Neuronal stem cell (in vitro differentiated cells): ENCODE results near the gene HPS6.

Source experiments
- DNase-seq: peaks from one replicate; pipeline ENCODE4 v3.0.0-alpha.2; 2013; ENCODE audit warnings: low spot score
- H2AFZ ChIP-seq: one replicate; pipeline ENCODE4 v1.6.1; 2013; ENCODE audit warnings: mild to moderate bottlenecking, low read length, inconsistent platforms
- H2AK5ac ChIP-seq: 2 replicates; pipeline ENCODE4 v1.6.1; 2013; ENCODE audit warnings: low read depth, mild to moderate bottlenecking, inconsistent platforms, low read length, moderate library complexity, mixed read lengths
- H2BK120ac ChIP-seq: 2 replicates; pipeline ENCODE4 v1.6.1; 2013; ENCODE audit warnings: low read depth, mild to moderate bottlenecking, inconsistent platforms, low read length, moderate library complexity, mixed read lengths
- H2BK12ac ChIP-seq: one replicate; pipeline ENCODE4 v1.6.1; 2013; ENCODE audit warnings: low read length, inconsistent platforms
- H2BK15ac ChIP-seq: 2 replicates; pipeline ENCODE4 v1.6.1; 2013; ENCODE audit warnings: mild to moderate bottlenecking, low read length, inconsistent platforms, mixed read lengths
- H2BK5ac ChIP-seq: one replicate; pipeline ENCODE4 v1.6.1; 2013; ENCODE audit warnings: inconsistent platforms, mild to moderate bottlenecking, low read length, moderate library complexity
- H3K14ac ChIP-seq: one replicate; pipeline ENCODE4 v1.6.1; 2013; ENCODE audit warnings: low read length, inconsistent platforms
- H3K18ac ChIP-seq: 2 replicates; pipeline ENCODE4 v1.6.1; 2013; ENCODE audit warnings: low read length, inconsistent platforms
- H3K23ac ChIP-seq: 2 replicates; pipeline ENCODE4 v1.6.1; 2013; ENCODE audit warnings: low read depth, mild to moderate bottlenecking, mixed read lengths, low read length, inconsistent platforms; ENCODE audit not compliant: poor library complexity
- H3K27ac ChIP-seq: replicated peaks from 3 replicates; pipeline ENCODE4 v1.5.1; 2013; ENCODE audit warnings: low read length, inconsistent platforms
- H3K27me3 ChIP-seq, 3 experiments: 2 replicates each; pipeline ENCODE4 v1.6.1; 2013; ENCODE audit warnings: low read length in 3 of 3, mild to moderate bottlenecking in 2 of 3, inconsistent platforms in 1 of 3, low read depth in 1 of 3, mixed read lengths in 1 of 3, moderate library complexity in 1 of 3; ENCODE audit not compliant: control insufficient read depth in 3 of 3, insufficient read depth in 3 of 3
- H3K36me3 ChIP-seq, 2 donors: replicated peaks in 1 of 2; 2 replicates each; pipeline ENCODE4 v1.6.1; 2013; ENCODE audit warnings: low read length in 2 of 2; ENCODE audit not compliant: control insufficient read depth in 2 of 2, insufficient read depth in 2 of 2
- H3K4ac ChIP-seq: 2 replicates; pipeline ENCODE4 v1.6.1; 2013; ENCODE audit warnings: inconsistent platforms, mild to moderate bottlenecking, low read length, moderate library complexity
- H3K4me1 ChIP-seq, 2 donors: 1 replicate in 1 of 2; 2 replicates in 1 of 2; pipeline ENCODE4 v1.6.1; 2013; ENCODE audit warnings: low read length in 2 of 2, low read depth in 1 of 2; ENCODE audit not compliant: control insufficient read depth in 2 of 2, insufficient read depth in 1 of 2
- H3K4me2 ChIP-seq: one replicate; pipeline ENCODE4 v1.6.1; 2013; ENCODE audit warnings: mild to moderate bottlenecking, low read length, inconsistent platforms; ENCODE audit not compliant: insufficient read depth, poor library complexity, severe bottlenecking
- H3K4me3 ChIP-seq, 2 donors: 2 replicates each; pipeline ENCODE4 v1.5.1; 2013; ENCODE audit warnings: low read length in 2 of 2, mild to moderate bottlenecking in 2 of 2, inconsistent platforms in 1 of 2, moderate library complexity in 1 of 2
- H3K79me1 ChIP-seq: one replicate; pipeline ENCODE4 v1.6.1; 2013; ENCODE audit warnings: low read depth, mild to moderate bottlenecking, inconsistent platforms, low read length, moderate library complexity
- H3K9ac ChIP-seq: one replicate; pipeline ENCODE4 v1.6.1; 2013; ENCODE audit warnings: mild to moderate bottlenecking, low read depth, low read length, inconsistent platforms; ENCODE audit not compliant: poor library complexity
- H3K9me3 ChIP-seq, 2 donors: replicated peaks in 1 of 2; 2 replicates each; pipeline versions ENCODE3 to v1.6.1; 2013; ENCODE audit warnings: low read length in 2 of 2, mild to moderate bottlenecking in 2 of 2, inconsistent platforms in 1 of 2, low read depth in 1 of 2, mixed read lengths in 1 of 2, moderate library complexity in 1 of 2; ENCODE audit not compliant: control insufficient read depth in 2 of 2, insufficient read depth in 1 of 2
- H4K8ac ChIP-seq: one replicate; pipeline ENCODE4 v1.6.1; 2013; ENCODE audit warnings: low read depth, mild to moderate bottlenecking, inconsistent platforms, low read length, moderate library complexity
- H4K91ac ChIP-seq: one replicate; pipeline ENCODE4 v1.6.1; 2013; ENCODE audit warnings: low read length, low read depth, mild to moderate bottlenecking, inconsistent platforms; ENCODE audit not compliant: poor library complexity
- WGBS, 2 donors: extraction: QIAGEN DNeasy Blood & Tissue Kit; methylation state at CpG; one replicate each; pipeline ENCODE4 v1.1.7; 2013; ENCODE audit warnings: missing lambda C conversion rate in 2 of 2, mixed read lengths in 1 of 2; ENCODE audit not compliant: insufficient read length in 2 of 2, insufficient replicate concordance in 1 of 2; ENCODE audit errors: extremely low coverage in 2 of 2; 5-methylcytosine and 5-hydroxymethylcytosine counted together

Gene HPS6

DNA sequence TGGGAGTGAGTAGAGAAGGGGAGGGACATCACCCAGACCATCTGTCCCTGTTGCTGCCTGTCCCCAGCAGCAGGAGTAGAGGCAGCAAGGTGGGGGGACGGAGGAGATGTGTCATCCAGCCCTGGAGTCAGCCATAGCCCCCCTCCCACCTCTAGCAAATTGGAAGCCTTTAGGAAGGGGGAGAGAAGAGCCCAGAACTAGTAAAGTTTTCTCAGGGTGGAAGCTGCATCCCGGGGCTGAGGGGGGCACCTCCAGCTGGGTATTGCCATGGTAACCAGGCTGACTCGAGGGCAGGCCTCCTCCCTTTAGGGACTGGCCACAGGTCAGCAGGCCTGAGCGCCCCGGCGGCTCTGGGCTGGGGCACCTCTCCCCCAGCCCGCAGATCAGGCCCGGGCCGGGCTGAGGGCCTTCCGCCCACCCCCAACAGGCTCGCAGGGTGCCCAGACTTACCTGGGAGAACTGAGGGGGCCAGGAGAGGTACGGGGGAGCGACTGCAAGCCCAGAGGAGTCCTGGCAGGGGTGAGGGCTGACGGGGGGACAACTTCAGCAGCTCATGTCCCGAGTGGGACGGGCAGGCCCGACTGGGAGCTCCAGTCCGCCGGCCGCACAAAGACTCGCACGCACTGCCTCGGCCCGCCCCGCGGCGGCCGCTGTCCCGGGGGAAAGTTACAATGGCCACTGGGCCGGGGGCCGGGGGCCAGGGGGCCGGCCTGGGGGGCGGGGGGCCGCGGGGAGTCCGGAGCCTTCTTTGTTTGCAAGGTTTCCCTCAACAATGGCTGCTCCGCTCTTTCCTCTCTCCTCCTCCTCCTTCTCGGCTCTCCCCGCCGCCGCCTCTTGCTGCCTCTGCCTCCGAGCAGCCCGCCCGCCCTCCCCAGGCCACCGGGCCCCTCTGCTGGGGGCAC is 49.1 kb downstream of the HPS6 start:
- Histone ChIP-seq H3K27ac (peak overlapping the region; percentile 78), H2BK5ac (peak overlapping the region; percentile 96), H3K79me1 (peaks cover 16% of the 10 kb centered on the region), H3K4me3 (peak overlapping the region; percentile 89 to 94), H3K18ac (peak overlapping the region; percentile 98), H3K4ac (peak overlapping the region; percentile 98), H3K23ac (peak overlapping the region; percentile 71), H3K27me3 (no peaks in the 10 kb centered on the region), H4K91ac (peak overlapping the region; percentile 67), H3K9me3 (peaks cover 0 to 2% of the 10 kb centered on the region in 2 donors), H2AK5ac (peak overlapping the region; percentile 80), H3K9ac (peak overlapping the region; percentile 98), H2BK120ac (peak overlapping the region; percentile 78), H3K4me2 (peak overlapping the region; percentile 89), H3K4me1 (peaks cover 47 to 49% of the 10 kb centered on the region in 2 donors), H3K14ac (no peak overlapping the region), H2BK12ac (peak overlapping the region; percentile 48), H2AFZ (peak overlapping the region; percentile 26), H4K8ac (no peak overlapping the region), H3K36me3 (peaks cover 28 to 45% of the 10 kb centered on the region in 2 donors), H2BK15ac (peak overlapping the region; percentile 45)
- DNase-seq, result no peak
- no CpG with 5 or more reads among the region's 45 CpGs for WGBS, 2 donors

DNA sequence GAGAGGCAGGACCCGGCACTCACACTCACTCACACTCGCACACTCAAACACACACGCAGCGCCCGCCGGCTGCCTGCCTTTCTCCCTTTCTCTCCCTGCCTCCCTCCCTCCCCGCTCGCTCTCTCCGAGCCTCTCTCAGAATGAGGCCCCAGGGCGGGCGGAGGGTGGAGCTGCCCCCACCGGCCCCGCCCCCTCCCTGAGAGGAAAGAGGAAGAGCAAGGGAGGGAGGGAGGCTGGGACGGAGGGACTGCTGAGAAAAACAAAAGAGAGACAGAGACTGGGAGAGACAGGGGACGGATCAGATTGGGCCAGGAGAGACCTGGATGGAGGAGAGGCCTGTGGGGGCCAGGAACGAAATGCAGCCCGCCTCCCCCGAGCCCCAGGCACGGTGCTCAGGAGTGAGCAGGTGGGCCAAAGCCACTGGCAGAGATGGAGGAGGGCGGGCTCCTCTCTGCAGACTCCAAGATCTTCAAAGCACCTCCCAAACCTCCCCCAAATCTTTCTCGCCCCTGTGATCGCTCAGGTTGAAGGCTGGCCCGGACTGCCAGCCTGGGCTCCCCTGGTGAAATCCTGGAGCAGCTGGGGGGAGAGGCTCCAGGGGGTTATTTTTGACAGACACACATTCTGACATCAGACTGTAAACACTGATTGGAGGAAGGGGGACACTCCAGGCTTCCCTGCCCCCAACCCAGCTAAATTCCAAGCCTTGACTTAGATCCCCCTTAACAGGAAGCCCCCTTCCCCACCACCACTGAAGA is 49.9 kb downstream of the HPS6 start:
- H3K36me3 ChIP-seq, result peaks cover 20 to 37% of the 10 kb centered on the region in 2 donors
- peak overlapping the region; percentile 76 for H3K4me2 ChIP-seq
- peak overlapping the region; percentile 89 to 94 for H3K4me3 ChIP-seq
- H2BK15ac ChIP-seq, result no peak overlapping the region
- no peak overlapping the region for H3K4ac ChIP-seq
- peak overlapping the region; percentile 96 for H2BK5ac ChIP-seq
- H3K27ac ChIP-seq, result peak overlapping the region; percentile 84
- peak overlapping the region; percentile 71 for H2AK5ac ChIP-seq
- peaks cover 16% of the 10 kb centered on the region for H3K79me1 ChIP-seq
- H3K14ac ChIP-seq, result no peak overlapping the region
- peaks cover 0 to 2% of the 10 kb centered on the region in 2 donors for H3K9me3 ChIP-seq
- no peaks in the 10 kb centered on the region for H3K27me3 ChIP-seq
- peaks cover 47 to 50% of the 10 kb centered on the region in 2 donors for H3K4me1 ChIP-seq
- no peak overlapping the region for H4K91ac ChIP-seq
- no CpG with 5 or more reads among the region's 23 CpGs for WGBS, 2 donors
- H2AFZ ChIP-seq, result peak overlapping the region; percentile 76
- no peak overlapping the region for H2BK12ac ChIP-seq
- H4K8ac ChIP-seq, result no peak overlapping the region
- peak overlapping the region; percentile 80 for H3K18ac ChIP-seq
- H3K9ac ChIP-seq, result no peak overlapping the region
- peak overlapping the region; percentile 6 for H2BK120ac ChIP-seq
- DNase-seq, result peak; percentile 89
- peak overlapping the region; percentile 71 for H3K23ac ChIP-seq

GRCh38 chr10:102115775-102116174 is 50.6 kb downstream of the HPS6 start:
- H3K18ac ChIP-seq, result no peak overlapping the region
- peaks cover 47 to 50% of the 10 kb centered on the region in 2 donors for H3K4me1 ChIP-seq
- peaks cover 12 to 29% of the 10 kb centered on the region in 2 donors for H3K36me3 ChIP-seq
- H3K9me3 ChIP-seq, result no peaks in the 10 kb centered on the region
- H3K4me2 ChIP-seq, result peak overlapping the region; percentile 76
- H3K27me3 ChIP-seq, result no peaks in the 10 kb centered on the region
- H2BK5ac ChIP-seq, result no peak overlapping the region
- H3K23ac ChIP-seq, result no peak overlapping the region
- H3K14ac ChIP-seq, result no peak overlapping the region
- H3K9ac ChIP-seq, result no peak overlapping the region
- peak overlapping the region in 1 of 2 donors; percentile 8 for H3K4me3 ChIP-seq
- H3K27ac ChIP-seq, result peak overlapping the region; percentile 84
- H2BK120ac ChIP-seq, result peak overlapping the region; percentile 6
- H4K91ac ChIP-seq, result no peak overlapping the region
- H4K8ac ChIP-seq, result no peak overlapping the region
- peak overlapping the region; percentile 71 for H2AK5ac ChIP-seq
- DNase-seq, result no peak
- WGBS, 2 donors, result no CpG with 5 or more reads among the region's 3 CpGs
- H3K4ac ChIP-seq, result no peak overlapping the region
- no peak overlapping the region for H2BK12ac ChIP-seq
- peaks cover 12% of the 10 kb centered on the region for H3K79me1 ChIP-seq
- no peak overlapping the region for H2AFZ ChIP-seq
- no peak overlapping the region for H2BK15ac ChIP-seq
